HUDEP-2 (cell line): ENCODE data around the gene PRXL2A.
A peak's percentile ranks its signal among the peaks of the same experiment; 100 is the strongest.
"Not testable (repeated sequence)": the region's sequence is repeated elsewhere in the genome, so short reads cannot be mapped to it uniquely, and the experiment has no call there.

Experiments used
- DNase-seq, 76 experiments: peaks; one replicate each; lab custom pipeline; 2025; ENCODE audit not compliant: unreplicated experiment in 76 of 76; lab: John Stamatoyannopoulos, UW

The PRXL2A gene

GRCh38 chr10:80408242-80409101, at the start of gene PRXL2A:
Gene PRXL2A (plus strand): TSS chr10:80408551. CDS start chr10:80420468, 11,917 bp downstream.
- peak in 66 of 76 experiments; percentile 2 to 86 (median 60) for DNase-seq

GRCh38 chr10:80358925-80359324, 49.4 kb upstream of the PRXL2A start:
- DNase-seq = not testable (repeated sequence)

GRCh38 chr10:80359644-80360043, 48.7 kb upstream of the PRXL2A start:
- DNase-seq = no peak

DNA sequence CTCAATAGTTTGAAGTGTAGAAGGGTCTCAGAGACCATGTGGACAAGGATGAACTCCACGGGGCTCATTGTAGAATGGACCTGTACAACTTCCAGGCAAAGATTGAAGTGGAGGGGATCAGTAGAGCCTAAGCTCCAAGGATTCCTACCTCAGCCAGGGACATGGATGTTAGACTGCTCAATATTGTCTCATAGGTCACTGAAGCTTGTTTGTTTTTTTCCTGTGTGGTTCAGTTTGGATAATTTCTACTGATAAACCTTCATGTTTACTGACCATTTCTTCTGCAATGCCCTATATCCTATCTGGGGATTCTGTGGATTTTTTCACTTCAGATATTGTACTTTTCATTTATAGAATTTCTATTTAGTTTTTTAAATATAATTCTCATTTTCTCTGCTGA, 42.8 kb upstream of the PRXL2A start:
- no peak for DNase-seq

- DNase-seq = no peak
Observed at GRCh38 chr10:80371467-80371866, 36.9 kb upstream of the PRXL2A start.

DNA sequence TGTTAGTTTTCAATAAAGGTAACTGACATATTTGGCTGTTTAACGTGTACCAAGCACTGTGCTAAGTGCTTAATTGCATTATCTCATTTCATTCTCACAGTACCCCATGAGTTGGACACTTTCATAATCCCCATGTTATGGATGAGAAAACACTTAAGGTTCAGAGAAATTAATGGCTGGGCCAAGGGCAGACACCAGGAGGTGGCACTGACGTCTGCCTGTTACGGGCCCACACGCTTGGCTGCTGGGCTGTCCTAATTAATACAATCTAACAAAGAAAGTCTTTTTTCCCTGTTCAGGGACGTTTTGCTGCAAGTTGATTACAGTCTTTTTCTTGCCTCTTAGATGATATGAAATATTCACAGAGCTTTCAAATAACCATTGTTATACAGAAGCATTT, 35.7 kb upstream of the PRXL2A start:
- DNase-seq = no peak

- no peak for DNase-seq
Observed at GRCh38 chr10:80373502-80373901, 34.8 kb upstream of the PRXL2A start.

- DNase-seq = no peak
Observed at GRCh38 chr10:80379701-80380100, 28.6 kb upstream of the PRXL2A start.

DNA sequence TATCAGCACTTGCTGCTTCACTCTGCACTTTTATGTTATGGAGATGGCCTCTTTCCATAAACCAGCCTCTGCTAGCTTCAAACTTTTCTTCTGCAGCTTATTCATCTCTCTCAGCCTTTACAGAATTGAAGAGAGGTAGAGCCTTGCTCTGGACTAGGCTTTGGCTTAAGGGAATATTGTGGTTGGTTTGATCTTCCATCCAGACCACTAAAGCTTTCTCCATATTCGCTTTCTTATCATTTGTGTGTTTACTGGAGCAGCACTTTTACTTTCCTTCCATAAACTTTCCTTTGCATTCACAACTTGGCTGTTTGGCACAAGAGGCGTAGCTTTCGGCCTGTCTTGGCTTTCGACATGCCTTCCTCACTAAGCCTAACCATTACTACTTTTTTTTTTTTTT, 28.2 kb upstream of the PRXL2A start:
- DNase-seq = no peak

- DNase-seq = peak in 31 of 76 experiments; percentile 1 to 56 (median 19)
Observed at GRCh38 chr10:80382989-80383388, 25.4 kb upstream of the PRXL2A start.

GRCh38 chr10:80390740-80391139, 17.6 kb upstream of the PRXL2A start:
- DNase-seq = no peak

GRCh38 chr10:80392250-80392649, 16.1 kb upstream of the PRXL2A start:
- no peak for DNase-seq

DNA sequence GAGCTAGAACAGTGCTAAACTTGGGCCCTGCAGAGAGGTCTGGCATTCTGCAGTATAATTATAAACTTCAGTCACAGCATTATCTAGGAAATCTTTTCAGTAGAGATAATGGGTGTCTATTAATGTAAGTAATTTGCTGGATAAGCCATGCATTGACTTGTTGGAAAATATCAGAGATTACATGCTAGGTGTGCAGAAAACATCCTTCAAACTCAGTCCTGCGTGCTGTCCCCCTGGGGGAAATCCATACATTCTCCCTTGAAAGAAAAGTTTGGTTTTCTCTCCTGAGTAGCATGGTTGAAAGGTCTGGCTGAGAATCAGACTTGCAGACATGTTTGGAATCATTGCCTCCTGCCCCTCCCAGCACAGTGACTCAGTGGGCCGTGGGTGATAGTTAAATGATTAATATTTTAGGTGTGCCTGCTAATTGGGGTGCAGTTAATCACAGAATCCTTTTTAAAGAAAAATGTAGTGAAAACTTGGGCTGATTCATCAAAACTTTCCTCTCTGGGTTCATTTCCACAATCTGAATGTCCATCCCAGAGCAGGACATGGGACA, 13.9 kb upstream of the PRXL2A start:
- no peak for DNase-seq

GRCh38 chr10:80397014-80397413, 11.3 kb upstream of the PRXL2A start:
- DNase-seq = no peak

- DNase-seq = no peak
Observed at GRCh38 chr10:80400136-80400804, 8.1 kb upstream of the PRXL2A start.

- no peak for DNase-seq
Observed at GRCh38 chr10:80405035-80405434, 3.3 kb upstream of the PRXL2A start.

DNA sequence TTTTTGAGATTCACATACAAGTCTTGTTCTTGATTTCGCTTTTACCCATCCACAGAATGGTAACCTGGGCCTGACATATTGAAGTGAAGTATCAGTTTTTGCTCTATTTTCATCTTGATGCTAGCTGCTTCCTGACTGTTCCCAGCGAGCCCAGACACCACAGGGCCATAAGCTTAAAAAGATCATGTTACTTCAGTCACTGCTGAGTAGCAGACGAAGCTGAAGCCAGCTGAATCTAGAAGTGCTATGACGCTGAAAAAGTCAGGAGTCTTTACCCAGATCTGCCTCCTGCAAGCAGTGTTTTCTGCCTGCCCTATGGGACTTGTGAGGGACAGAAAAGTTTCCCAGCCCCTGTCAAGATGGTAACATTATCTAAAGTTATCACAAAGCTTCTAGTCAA, 2.7 kb upstream of the PRXL2A start:
- DNase-seq = no peak

DNA sequence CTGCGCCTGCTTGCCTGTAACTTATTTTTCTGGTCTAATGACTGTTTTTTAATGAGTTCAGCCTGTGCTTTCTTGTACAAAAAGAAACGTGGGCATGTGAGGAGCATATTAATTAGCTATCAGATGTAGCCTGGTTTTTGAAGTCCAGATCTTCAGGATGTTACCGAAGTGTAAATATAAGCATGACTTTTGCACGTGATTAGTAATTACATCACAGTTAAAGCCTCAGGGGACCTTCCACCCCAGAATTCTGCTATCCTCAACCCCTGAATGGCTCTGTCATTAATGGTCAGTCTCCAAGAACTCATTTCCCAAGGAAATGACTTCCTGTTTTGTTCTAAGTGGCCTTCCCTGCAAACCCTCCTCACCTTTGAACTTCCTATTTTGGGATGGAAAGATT, 2.1 kb upstream of the PRXL2A start:
- DNase-seq = no peak

- peak in 9 of 76 experiments; percentile 5 to 38 (median 12) for DNase-seq
Observed at GRCh38 chr10:80407812-80408241, 524 bp upstream of the PRXL2A start.

GRCh38 chr10:80409121-80409520, 770 bp downstream of the PRXL2A start:
- no peak for DNase-seq

- peak in 1 of 76 experiments; percentile 17 for DNase-seq
Observed at GRCh38 chr10:80410122-80410521, 1.8 kb downstream of the PRXL2A start.
